D721Med (cell line): Measurements from ENCODE around the gene GORASP1.

ENCODE experiments used
- DNase-seq: peaks from one replicate; pipeline ENCODE4 v3.0.0; 2011; ENCODE audit warnings: low spot score; ENCODE audit not compliant: insufficient read length
- FAIRE-seq: peaks from 2 replicates; lab custom pipeline; 2011; peaks lifted over from hg19 to GRCh38; lab: Jason Lieb, UNC
- CTCF ChIP-seq: IDR thresholded peaks from 2 replicates; pipeline ENCODE4 v1.5.1; 2012; ENCODE audit warnings: mild to moderate bottlenecking, control low read depth; ENCODE audit not compliant: insufficient read depth; ENCODE audit errors: missing control alignments

GORASP1 gene

DNA sequence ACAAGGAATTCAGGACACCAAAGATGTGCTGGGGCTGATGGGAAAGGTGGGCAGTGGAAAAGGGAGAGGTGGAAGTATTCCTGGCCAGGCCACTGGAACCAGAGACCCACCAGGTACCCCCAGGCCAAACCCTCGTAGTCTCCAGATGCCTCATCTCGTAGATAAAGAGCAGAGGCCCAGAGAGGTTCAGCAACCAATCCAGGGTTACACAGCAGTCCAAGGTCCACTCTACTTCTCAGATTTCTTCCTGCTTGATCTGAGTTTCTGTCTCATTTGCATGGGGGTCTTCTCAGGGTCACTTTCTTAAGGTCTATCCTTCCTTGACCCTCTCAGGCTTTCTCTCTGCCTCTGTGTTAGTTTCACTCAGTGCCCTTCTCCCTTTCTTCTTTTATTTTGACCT is 5.1 kb upstream of the GORASP1 start:
- no peak for DNase-seq
- no peak for FAIRE-seq
- no peak for TF ChIP-seq CTCF

- DNase-seq (no peak), FAIRE-seq (no peak)
- TF ChIP-seq CTCF, result no peak
Observed at GRCh38 chr3:39112113-39112512, 4.7 kb upstream of the GORASP1 start.

DNA sequence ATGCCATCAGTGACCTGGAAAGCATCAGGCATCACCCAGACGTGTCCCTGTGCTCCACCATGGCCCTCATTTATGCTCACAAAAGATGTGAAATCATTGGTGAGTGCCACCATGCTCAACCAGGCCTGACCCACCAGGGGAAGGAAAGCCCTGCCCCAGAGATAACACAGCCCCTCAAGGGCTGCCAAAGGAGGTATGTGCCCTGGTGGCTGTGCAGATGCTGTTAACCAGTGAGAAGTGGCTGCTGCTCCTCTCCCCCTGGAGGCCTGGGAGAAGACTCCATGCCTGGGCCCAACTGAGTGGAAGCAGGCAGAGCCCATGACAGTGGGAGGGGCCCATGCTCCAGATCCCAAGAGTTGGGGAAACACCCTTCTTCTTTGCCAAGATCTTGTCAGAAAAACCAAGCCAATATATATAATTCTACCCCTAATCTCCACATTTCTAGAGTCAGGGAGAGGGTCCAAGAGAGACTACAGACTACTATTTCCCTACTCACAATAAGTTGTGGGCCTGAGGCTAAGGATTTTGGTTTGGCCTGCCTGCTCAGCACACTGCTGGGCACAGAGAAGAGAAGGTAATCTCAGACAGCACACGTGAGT is 2.7 kb upstream of the GORASP1 start:
- FAIRE-seq (no peak), DNase-seq (no peak)
- TF ChIP-seq CTCF, result no peak

GRCh38 chr3:39109086-39109485 is 1.7 kb upstream of the GORASP1 start:
- DNase-seq (no peak), FAIRE-seq (no peak)
- no peak for TF ChIP-seq CTCF

DNA sequence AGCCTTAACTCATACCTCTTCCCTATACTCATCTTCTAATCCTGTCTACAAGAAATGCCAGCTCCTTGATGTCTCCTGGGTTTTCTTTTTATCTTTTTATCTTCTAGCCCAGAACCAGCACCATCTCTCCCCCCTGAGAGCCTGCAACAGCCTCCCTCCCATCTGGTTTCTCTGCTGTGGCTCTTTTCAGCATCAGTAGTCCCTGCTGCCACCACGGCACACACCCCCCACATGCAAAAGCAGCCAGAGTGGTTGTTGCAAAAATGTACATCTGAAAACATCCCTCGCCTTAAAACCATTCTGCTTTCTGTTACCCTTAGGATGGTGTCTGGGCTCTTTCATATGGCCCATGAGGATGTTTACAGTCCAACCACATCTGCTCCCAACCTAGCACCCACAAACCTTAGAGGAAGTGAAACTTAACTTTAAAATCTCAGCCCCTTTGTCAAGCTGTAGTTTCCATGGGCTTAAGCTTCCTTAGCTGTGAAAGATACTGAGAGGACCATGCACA is 828 bp upstream of the GORASP1 start:
- TF ChIP-seq CTCF, result no peak
- FAIRE-seq, result no peak

GRCh38 chr3:39106851-39107387 is 508 bp downstream of the GORASP1 start:
- DNase-seq (peak; percentile 62), FAIRE-seq (no peak)
- no peak for TF ChIP-seq CTCF

More for the DNA sequence above, 828 bp upstream of the GORASP1 start:
- DNase-seq, result no peak

DNA sequence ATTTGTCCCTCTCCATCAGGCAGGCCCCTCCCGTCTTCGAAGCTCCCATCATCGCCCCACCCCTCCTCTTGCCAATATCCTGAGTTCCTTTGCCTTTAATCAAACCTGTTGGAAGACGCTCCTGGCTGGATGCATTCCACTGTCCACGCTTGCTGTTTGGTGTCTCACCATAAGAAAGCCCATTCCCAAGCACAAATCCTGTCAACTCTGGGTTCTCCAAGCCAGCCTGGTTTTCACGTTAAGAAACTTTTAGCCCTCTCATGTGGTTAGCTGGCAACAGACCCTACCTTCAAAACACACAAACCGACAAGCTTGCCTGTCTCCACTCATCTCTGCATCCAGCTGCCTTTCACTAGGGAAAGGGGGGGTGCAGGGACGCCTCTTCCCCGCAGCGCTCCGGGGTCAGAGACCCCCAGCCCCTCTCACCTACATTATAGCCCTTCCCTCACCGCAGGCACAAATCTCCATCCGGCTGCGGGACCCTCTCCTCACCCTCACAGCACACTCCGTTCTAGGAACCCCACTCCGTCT is 1.1 kb downstream of the GORASP1 start:
- no peak for TF ChIP-seq CTCF
- DNase-seq, result no peak
- FAIRE-seq, result no peak
